CD14-positive monocyte (primary cell): Measurements from ENCODE around the gene BATF. TPM values are rescaled to one million over a fixed set of nuclear protein-coding genes. Genes with fewer than 3 reads are reported as not detected.

Experiments used
- DNase-seq, 3 donors: peaks; one replicate each; pipeline ENCODE4 v3.0.0-alpha.2; 2011 to 2022
- H2AFZ ChIP-seq: 2 replicates; pipeline ENCODE4 v1.6.0; 2012; ENCODE audit warnings: mild to moderate bottlenecking, low read depth, low read length, inconsistent platforms; ENCODE audit not compliant: insufficient read depth, poor library complexity, severe bottlenecking
- H3K27ac ChIP-seq, 2 donors: 1 replicate in 1 of 2; 2 replicates in 1 of 2; pipeline ENCODE4 v1.5.1; 2012 to 2013; ENCODE audit warnings: low read length in 2 of 2, control low read depth in 1 of 2, inconsistent platforms in 1 of 2, low read depth in 1 of 2, mild to moderate bottlenecking in 1 of 2
- H3K27me3 ChIP-seq, 2 donors: one replicate each; pipeline versions ENCODE4 v1.6.0 to v1.6.1; 2011 to 2013; ENCODE audit warnings: low read length in 2 of 2; ENCODE audit not compliant: control insufficient read depth in 2 of 2, insufficient read depth in 2 of 2
- H3K36me3 ChIP-seq, 2 donors: replicated peaks in 1 of 2; 1 replicate in 1 of 2; 2 replicates in 1 of 2; pipeline versions ENCODE4 v1.5.1 to v1.6.1; 2012 to 2013; ENCODE audit warnings: low read length in 2 of 2, control low read depth in 1 of 2, inconsistent platforms in 1 of 2, mild to moderate bottlenecking in 1 of 2; ENCODE audit not compliant: insufficient read depth in 2 of 2, control insufficient read depth in 1 of 2
- H3K4me1 ChIP-seq, 2 donors: 1 replicate in 1 of 2; 2 replicates in 1 of 2; pipeline versions ENCODE4 v1.5.1 to v1.6.1; 2012 to 2013; ENCODE audit warnings: low read length in 2 of 2, control low read depth in 1 of 2, inconsistent platforms in 1 of 2, mild to moderate bottlenecking in 1 of 2, moderate library complexity in 1 of 2; ENCODE audit not compliant: insufficient read depth in 2 of 2, control insufficient read depth in 1 of 2
- H3K4me2 ChIP-seq: replicated peaks from 2 replicates; pipeline ENCODE3; 2012; ENCODE audit warnings: low read length, moderate library complexity, mild to moderate bottlenecking; ENCODE audit not compliant: poor library complexity, severe bottlenecking; ENCODE audit errors: extremely low read depth
- H3K4me3 ChIP-seq, 3 experiments: fragments of 200-600 bp in 1 of 3; sonication (generic) in 1 of 3; replicated peaks in 1 of 3; 1 replicate in 2 of 3; 2 replicates in 1 of 3; pipeline ENCODE4 v1.5.1; 2011 to 2013; ENCODE audit warnings: low read length in 3 of 3, mild to moderate bottlenecking in 3 of 3, control low read depth in 2 of 3, low read depth in 2 of 3, inconsistent platforms in 1 of 3, moderate library complexity in 1 of 3
- H3K79me2 ChIP-seq: 2 replicates; pipeline ENCODE4 v1.6.0; 2012; ENCODE audit warnings: mild to moderate bottlenecking, control low read depth, inconsistent platforms, low read length, moderate library complexity; ENCODE audit not compliant: insufficient read depth
- H3K9ac ChIP-seq: 2 replicates; pipeline ENCODE4 v1.6.0; 2017; ENCODE audit warnings: low read length, mild to moderate bottlenecking; ENCODE audit not compliant: insufficient read depth, poor library complexity, severe bottlenecking
- H3K9me3 ChIP-seq, 2 donors: replicated peaks in 1 of 2; 1 replicate in 1 of 2; 2 replicates in 1 of 2; pipeline versions ENCODE4 v1.5.1 to v1.6.1; 2012 to 2013; ENCODE audit warnings: low read length in 2 of 2, control low read depth in 1 of 2; ENCODE audit not compliant: control insufficient read depth in 1 of 2, insufficient read depth in 1 of 2
- H4K20me1 ChIP-seq: 2 replicates; pipeline ENCODE4 v1.6.0; 2012; ENCODE audit warnings: mild to moderate bottlenecking, low read length, control low read depth, moderate library complexity; ENCODE audit not compliant: insufficient read depth
- H3K27ac Mint-ChIP-seq, 7 donors: one replicate each; pipeline ENCODE4 v1.8.0; 2020; ENCODE audit warnings: mild to moderate bottlenecking in 7 of 7, mixed read lengths in 7 of 7, moderate library complexity in 6 of 7, inconsistent platforms in 2 of 7
- H3K27me3 Mint-ChIP-seq, 3 donors: one replicate each; pipeline ENCODE4 v1.8.0; 2021 to 2022; ENCODE audit warnings: low read depth in 3 of 3, mild to moderate bottlenecking in 3 of 3, mixed read lengths in 3 of 3, moderate library complexity in 3 of 3, inconsistent platforms in 1 of 3
- H3K36me3 Mint-ChIP-seq, 2 donors: one replicate each; pipeline ENCODE4 v1.8.0; 2020; ENCODE audit warnings: mixed read lengths in 2 of 2, inconsistent platforms in 1 of 2, mild to moderate bottlenecking in 1 of 2
- H3K4me1 Mint-ChIP-seq: one replicate; pipeline ENCODE4 v1.8.0; 2020; ENCODE audit warnings: mild to moderate bottlenecking, mixed read lengths
- H3K4me3 Mint-ChIP-seq, 2 donors: one replicate each; pipeline ENCODE4 v1.8.0; 2020; ENCODE audit warnings: mild to moderate bottlenecking in 2 of 2, mixed read lengths in 2 of 2, moderate library complexity in 1 of 2
- H3K9me3 Mint-ChIP-seq, 7 donors: one replicate each; pipeline ENCODE4 v1.8.0; 2020 to 2022; ENCODE audit warnings: mixed read lengths in 7 of 7, mild to moderate bottlenecking in 6 of 7, moderate library complexity in 6 of 7, inconsistent platforms in 2 of 7
- WGBS: methylation state at CpG from one replicate; pipeline ENCODE4 v1.1.5; 2013; ENCODE audit warnings: missing lambda C conversion rate; ENCODE audit not compliant: insufficient coverage; 5-methylcytosine and 5-hydroxymethylcytosine counted together
- intact Hi-C, 2 donors: fragments of 100-400 bp; cut with micrococcal nuclease; formaldehyde crosslinking; loops; one replicate each; pipeline versions ENCODE4 v1.15.0 to v1.15.1; 2023
- polyA plus RNA-seq, 3 donors: library from polyadenylated mRNA; depleted of rRNA in 1 of 3; unstranded in 2 of 3; stranded (reverse) in 1 of 3; fragments of 300-500 nt in 2 of 3; fragments of >200 nt in 1 of 3; fragmentation: Illumina TruSeq in 2 of 3; gene quantifications; 1 replicate in 2 of 3; 2 replicates in 1 of 3; pipeline ENCODE4 v1.2.3, GENCODE V29; 2012 to 2021
- TF ChIP-seq, protein P1 (sequence below): fragments of 200-600 bp; IDR thresholded peaks from one replicate; pipeline ENCODE4 v1.8.0; 2022; ENCODE audit warnings: antibody characterized with exemption, mild to moderate bottlenecking

The BATF gene
- polyA plus RNA-seq, 3 donors, result 12.6 to 25.8 (median 20.9) TPM

DNA sequence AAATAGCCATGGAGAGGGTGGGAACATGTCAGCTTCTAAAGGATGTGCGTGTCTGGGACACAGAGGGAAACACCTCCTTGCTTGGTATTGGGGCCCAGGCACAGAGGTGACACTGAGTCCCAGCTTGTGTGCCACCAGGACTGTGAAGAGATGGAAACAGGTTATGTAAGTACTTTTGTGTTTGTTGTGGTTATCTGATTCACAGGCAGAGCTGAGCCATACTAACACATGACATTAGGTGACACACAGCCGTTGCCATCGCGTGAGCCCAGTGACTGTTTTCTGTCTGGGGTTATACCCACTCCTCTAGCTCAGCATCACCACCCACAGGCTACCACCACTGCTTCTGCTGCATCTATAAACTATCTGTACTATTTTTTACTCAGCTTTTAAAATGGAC is 44.1 kb downstream of the BATF start:
- Histone ChIP-seq H3K4me3 (no peak overlapping the region), H3K9ac (no peak overlapping the region), H3K9me3 (no peaks in the 10 kb centered on the region), H3K27ac (no peak overlapping the region), H3K36me3 (no peaks in the 10 kb centered on the region), H4K20me1 (no peaks in the 10 kb centered on the region), H3K4me2 (no peak overlapping the region), H3K27me3 (no peaks in the 10 kb centered on the region), H3K4me1 (peaks cover 17 to 19% of the 10 kb centered on the region in 2 donors), H3K79me2 (no peaks in the 10 kb centered on the region), H2AFZ (no peak overlapping the region)
- H3K9me3 Mint-ChIP-seq, result peaks cover 0 to 1% (median 0%) of the 10 kb centered on the region in 7 donors
- peak overlapping the region in 2 of 7 donors; percentile 1 to 34 for H3K27ac Mint-ChIP-seq
- H3K4me3 Mint-ChIP-seq, result no peak overlapping the region
- H3K36me3 Mint-ChIP-seq, result no peaks in the 10 kb centered on the region
- DNase-seq, result peak in 2 of 3 donors; percentile 14 to 46
- intact Hi-C loops, result no loop called here
- 72% methylated on average over 4 of the region's 4 CpGs for WGBS
- peaks cover 23% of the 10 kb centered on the region for H3K4me1 Mint-ChIP-seq
- TF ChIP-seq, protein P1, sequence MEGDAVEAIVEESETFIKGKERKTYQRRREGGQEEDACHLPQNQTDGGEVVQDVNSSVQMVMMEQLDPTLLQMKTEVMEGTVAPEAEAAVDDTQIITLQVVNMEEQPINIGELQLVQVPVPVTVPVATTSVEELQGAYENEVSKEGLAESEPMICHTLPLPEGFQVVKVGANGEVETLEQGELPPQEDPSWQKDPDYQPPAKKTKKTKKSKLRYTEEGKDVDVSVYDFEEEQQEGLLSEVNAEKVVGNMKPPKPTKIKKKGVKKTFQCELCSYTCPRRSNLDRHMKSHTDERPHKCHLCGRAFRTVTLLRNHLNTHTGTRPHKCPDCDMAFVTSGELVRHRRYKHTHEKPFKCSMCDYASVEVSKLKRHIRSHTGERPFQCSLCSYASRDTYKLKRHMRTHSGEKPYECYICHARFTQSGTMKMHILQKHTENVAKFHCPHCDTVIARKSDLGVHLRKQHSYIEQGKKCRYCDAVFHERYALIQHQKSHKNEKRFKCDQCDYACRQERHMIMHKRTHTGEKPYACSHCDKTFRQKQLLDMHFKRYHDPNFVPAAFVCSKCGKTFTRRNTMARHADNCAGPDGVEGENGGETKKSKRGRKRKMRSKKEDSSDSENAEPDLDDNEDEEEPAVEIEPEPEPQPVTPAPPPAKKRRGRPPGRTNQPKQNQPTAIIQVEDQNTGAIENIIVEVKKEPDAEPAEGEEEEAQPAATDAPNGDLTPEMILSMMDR, result no peak
- peaks cover 0 to 8% (median 6%) of the 10 kb centered on the region in 3 donors for H3K27me3 Mint-ChIP-seq

DNA sequence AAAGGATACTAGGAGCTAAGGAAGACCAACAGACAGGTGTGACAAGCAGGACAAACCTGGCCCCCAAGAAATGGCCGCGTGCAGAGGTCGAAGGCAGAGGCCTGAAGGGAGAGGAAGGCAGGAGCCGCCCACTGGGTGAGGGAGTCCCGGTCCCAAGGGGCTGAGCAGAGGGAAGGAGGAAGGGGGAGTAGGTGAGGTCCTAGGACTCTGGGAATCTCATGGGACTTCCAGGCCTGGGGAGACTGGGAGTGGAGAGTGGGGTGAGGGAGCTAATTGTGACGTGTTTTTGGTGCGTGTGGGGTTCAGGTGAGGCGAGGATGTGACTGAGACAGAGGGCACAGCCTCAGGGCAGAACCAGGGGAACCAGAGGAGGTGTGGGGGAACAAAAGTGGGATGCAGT is 44.5 kb downstream of the BATF start:
- no peak overlapping the region for H3K4me3 Mint-ChIP-seq
- no peak overlapping the region for H2AFZ ChIP-seq
- H3K79me2 ChIP-seq, result no peaks in the 10 kb centered on the region
- H3K4me1 Mint-ChIP-seq, result peaks cover 26% of the 10 kb centered on the region
- no peaks in the 10 kb centered on the region for H4K20me1 ChIP-seq
- no peaks in the 10 kb centered on the region for H3K36me3 ChIP-seq
- H3K36me3 Mint-ChIP-seq, result no peaks in the 10 kb centered on the region
- no peak overlapping the region for H3K4me3 ChIP-seq
- H3K9me3 Mint-ChIP-seq, result peaks cover 0 to 1% (median 0%) of the 10 kb centered on the region in 7 donors
- peaks cover 21% of the 10 kb centered on the region in 2 donors for H3K4me1 ChIP-seq
- H3K27me3 Mint-ChIP-seq, result peaks cover under 1 to 8% (median 4%) of the 10 kb centered on the region in 3 donors
- DNase-seq, result no peak
- TF ChIP-seq, protein P1, result no peak
- no peak overlapping the region for H3K9ac ChIP-seq
- 93% methylated on average over 8 of the region's 8 CpGs for WGBS
- no peaks in the 10 kb centered on the region for H3K9me3 ChIP-seq
- no peak overlapping the region for H3K27ac ChIP-seq
- intact Hi-C loops, result no loop called here
- no peaks in the 10 kb centered on the region for H3K27me3 ChIP-seq
- no peak overlapping the region for H3K4me2 ChIP-seq
- H3K27ac Mint-ChIP-seq, result no peak overlapping the region
